ENCODE data around the gene RLBP1.

RLBP1 gene

GRCh38 chr15:89217686-89218376 is 3.5 kb downstream of the RLBP1 start:
- TF ChIP-seq CTCF (IDR thresholded peaks at IDR 0.05; ENCODE audit: borderline replicate concordance, control extremely low read depth, extremely low read depth, insufficient read depth, missing control alignments), result no peak
- DNase-seq (ENCODE audit: low spot score), result no peak
- in situ Hi-C loops (cut with MboI; ENCODE audit: low sequenced_read_pairs, unreplicated experiment), result no loop called here

- DNase-seq (ENCODE audit: low spot score), result no peak
- in situ Hi-C loops (cut with MboI; ENCODE audit: low sequenced_read_pairs, unreplicated experiment), result no loop called here
- no peak for TF ChIP-seq CTCF (IDR thresholded peaks at IDR 0.05; ENCODE audit: borderline replicate concordance, control extremely low read depth, extremely low read depth, insufficient read depth, missing control alignments)
Observed at GRCh38 chr15:89217031-89217430, 4.3 kb downstream of the RLBP1 start.

GRCh38 chr15:89215627-89216026 is 5.8 kb downstream of the RLBP1 start:
- no peak for DNase-seq (ENCODE audit: low spot score)
- TF ChIP-seq CTCF (IDR thresholded peaks at IDR 0.05; ENCODE audit: borderline replicate concordance, control extremely low read depth, extremely low read depth, insufficient read depth, missing control alignments), result no peak
- in situ Hi-C loops (cut with MboI; ENCODE audit: low sequenced_read_pairs, unreplicated experiment), result no loop called here

- in situ Hi-C loops (cut with MboI; ENCODE audit: low sequenced_read_pairs, unreplicated experiment), result no loop called here
- no peak for TF ChIP-seq CTCF (IDR thresholded peaks at IDR 0.05; ENCODE audit: borderline replicate concordance, control extremely low read depth, extremely low read depth, insufficient read depth, missing control alignments)
- no peak for DNase-seq (ENCODE audit: low spot score)
Observed at GRCh38 chr15:89211678-89212170, 9.7 kb downstream of the RLBP1 start.

GRCh38 chr15:89209057-89209456 is 12.3 kb downstream of the RLBP1 start:
- TF ChIP-seq CTCF (IDR thresholded peaks at IDR 0.05; ENCODE audit: borderline replicate concordance, control extremely low read depth, extremely low read depth, insufficient read depth, missing control alignments), result no peak
- DNase-seq (ENCODE audit: low spot score), result no peak
- in situ Hi-C loops (cut with MboI; ENCODE audit: low sequenced_read_pairs, unreplicated experiment), result no loop called here

- DNase-seq (ENCODE audit: low spot score), result no peak
- TF ChIP-seq CTCF (IDR thresholded peaks at IDR 0.05; ENCODE audit: borderline replicate concordance, control extremely low read depth, extremely low read depth, insufficient read depth, missing control alignments), result no peak
- in situ Hi-C loops (cut with MboI; ENCODE audit: low sequenced_read_pairs, unreplicated experiment), result no loop called here
Observed at GRCh38 chr15:89208256-89208655, 13.1 kb downstream of the RLBP1 start.

All from GM13976 (cell line).